DOHH2 (cell line): ENCODE data around the gene C12orf57.
A peak's percentile ranks its signal among the peaks of the same experiment; 100 is the strongest.

ENCODE experiments used
- H3F3A ChIP-seq: fragments of 200-600 bp; sonication (generic), shearing (Covaris generic); 2 replicates; pipeline ENCODE4 v1.6.0; 2016; ENCODE audit warnings: antibody characterized with exemption, mild to moderate bottlenecking; ENCODE audit not compliant: control insufficient read depth, insufficient read depth
- H3K27ac ChIP-seq: fragments of 200-600 bp; sonication (generic); 2 replicates; pipeline ENCODE4 v1.5.1; 2014; ENCODE audit warnings: low read depth, mild to moderate bottlenecking, low read length, moderate library complexity
- H3K27me3 ChIP-seq: fragments of 200-600 bp; sonication (generic); 2 replicates; pipeline ENCODE4 v1.6.1; 2014; ENCODE audit warnings: mild to moderate bottlenecking, low read length, mixed read lengths; ENCODE audit not compliant: control insufficient read depth
- H3K36me3 ChIP-seq: fragments of 200-600 bp; sonication (generic); 2 replicates; pipeline ENCODE4 v1.6.1; 2014; ENCODE audit warnings: mild to moderate bottlenecking, low read length, moderate library complexity, mixed read lengths; ENCODE audit not compliant: control insufficient read depth
- H3K4me1 ChIP-seq: fragments of 200-600 bp; sonication (generic); 2 replicates; pipeline ENCODE4 v1.6.1; 2014; ENCODE audit warnings: mild to moderate bottlenecking, low read length, mixed read lengths; ENCODE audit not compliant: control insufficient read depth
- H3K4me2 ChIP-seq: fragments of 200-600 bp; sonication (generic); 2 replicates; pipeline ENCODE4 v1.6.0; 2014; ENCODE audit warnings: mild to moderate bottlenecking, low read length, moderate library complexity
- H3K4me3 ChIP-seq: fragments of 200-600 bp; sonication (generic); 2 replicates; pipeline ENCODE4 v1.5.1; 2014; ENCODE audit warnings: mild to moderate bottlenecking, low read length, mixed read lengths
- H3K79me2 ChIP-seq: fragments of 200-600 bp; sonication (generic); 2 replicates; pipeline ENCODE4 v1.6.1; 2014; ENCODE audit warnings: mild to moderate bottlenecking, low read length, mixed read lengths; ENCODE audit not compliant: control insufficient read depth
- H3K9me2 ChIP-seq: fragments of 200-600 bp; sonication (generic); replicated peaks from 2 replicates; pipeline ENCODE4 v1.6.1; 2014; ENCODE audit warnings: mild to moderate bottlenecking, low read length, mixed read lengths; ENCODE audit not compliant: control insufficient read depth
- H3K9me3 ChIP-seq: fragments of 200-600 bp; sonication (generic); 2 replicates; pipeline ENCODE4 v1.6.1; 2014; ENCODE audit warnings: antibody characterized with exemption, low read length, mixed read lengths; ENCODE audit not compliant: control insufficient read depth, insufficient read depth
- H4K20me1 ChIP-seq: fragments of 200-600 bp; sonication (generic); 2 replicates; pipeline ENCODE4 v1.6.0; 2014; ENCODE audit warnings: low read depth, mild to moderate bottlenecking, antibody characterized with exemption, low read length, moderate library complexity; ENCODE audit not compliant: control insufficient read depth, insufficient read depth
- CTCF ChIP-seq: fragments of 200-600 bp; sonication (generic); IDR thresholded peaks from one replicate; pipeline ENCODE4 v1.5.1; 2014; ENCODE audit warnings: antibody characterized with exemption, mild to moderate bottlenecking, low read depth, low read length; ENCODE audit not compliant: poor library complexity, severe bottlenecking
- EZH2phosphoT487 ChIP-seq: fragments of 200-600 bp; sonication (generic); IDR thresholded peaks from 2 replicates; pipeline ENCODE4 v1.6.1; 2017; ENCODE audit warnings: borderline replicate concordance, mild to moderate bottlenecking, antibody characterized with exemption, low read length, moderate library complexity, mixed read lengths

C12orf57 gene

GRCh38 chr12:6964605-6965025, 20.8 kb downstream of the C12orf57 start:
- no peak for TF ChIP-seq CTCF
- TF ChIP-seq EZH2phosphoT487, result no peak
- Histone ChIP-seq H3K79me2 (peaks cover 20% of the 10 kb centered on the region), H3K9me2 (no peaks in the 10 kb centered on the region), H4K20me1 (peaks cover 16% of the 10 kb centered on the region), H3K4me3 (no peak overlapping the region), H3K27ac (no peak overlapping the region), H3K9me3 (no peaks in the 10 kb centered on the region), H3K36me3 (peaks cover 55% of the 10 kb centered on the region), H3K4me2 (0 out of 2 replicates have a peak overlapping the region, but pooled peaks have one; percentile 5), H3F3A (peaks cover 39% of the 10 kb centered on the region), H3K27me3 (peaks cover 30% of the 10 kb centered on the region), H3K4me1 (peaks cover 57% of the 10 kb centered on the region)

- Histone ChIP-seq H3K27me3 (peaks cover 25% of the 10 kb centered on the region), H3K36me3 (peaks cover 60% of the 10 kb centered on the region), H3K4me3 (no peak overlapping the region), H3F3A (peaks cover 39% of the 10 kb centered on the region), H3K9me2 (no peaks in the 10 kb centered on the region), H3K4me2 (0 out of 2 replicates have a peak overlapping the region, but pooled peaks have one; percentile 5), H4K20me1 (peaks cover 16% of the 10 kb centered on the region), H3K27ac (no peak overlapping the region), H3K9me3 (no peaks in the 10 kb centered on the region), H3K79me2 (peaks cover 25% of the 10 kb centered on the region), H3K4me1 (peaks cover 51% of the 10 kb centered on the region)
- TF ChIP-seq CTCF, result peak; percentile 95
- no peak for TF ChIP-seq EZH2phosphoT487
Observed at GRCh38 chr12:6965026-6965661, 21.3 kb downstream of the C12orf57 start.

GRCh38 chr12:6965714-6966113, 21.9 kb downstream of the C12orf57 start:
- Histone ChIP-seq H3K4me3 (no peak overlapping the region), H3K4me2 (no peak overlapping the region), H4K20me1 (peaks cover 16% of the 10 kb centered on the region), H3K9me2 (no peaks in the 10 kb centered on the region), H3K4me1 (peaks cover 46% of the 10 kb centered on the region), H3K27ac (no peak overlapping the region), H3F3A (peaks cover 39% of the 10 kb centered on the region), H3K27me3 (peaks cover 19% of the 10 kb centered on the region), H3K79me2 (peaks cover 29% of the 10 kb centered on the region), H3K36me3 (peaks cover 62% of the 10 kb centered on the region), H3K9me3 (no peaks in the 10 kb centered on the region)
- TF ChIP-seq EZH2phosphoT487, result no peak
- no peak for TF ChIP-seq CTCF
